Calu3 (cell line): ENCODE data around the gene SLC26A11. TPM values are rescaled to one million over a fixed set of nuclear protein-coding genes. Genes with fewer than 3 reads are reported as not detected.
"Not testable (repeated sequence)": the region's sequence is repeated elsewhere in the genome, so short reads cannot be mapped to it uniquely, and the experiment has no call there.

Source experiments
- BruUV-seq: library from RNA; stranded (reverse); fragments of 400-500 nt; replicated peaks from 2 replicates; lab custom pipeline; 2021; lab: Mats Ljungman, UMichigan
- CTCF ChIA-PET: fragments of 300-600 bp; sonication (Branson Sonifier 250); formaldehyde crosslinking; loops from one replicate; lab custom pipeline; 2022; ENCODE audit warnings: antibody characterized with exemption; lab: Charles Lee
- DNase-seq: peaks from one replicate; pipeline ENCODE4 v3.0.0; 2022
- H3K27ac Mint-ChIP-seq: one replicate; pipeline ENCODE4 v1.8.0; 2022; ENCODE audit warnings: mixed read lengths; ENCODE audit not compliant: unreplicated experiment
- H3K27me3 Mint-ChIP-seq: one replicate; pipeline ENCODE4 v1.8.0; 2022; ENCODE audit warnings: mixed read lengths; ENCODE audit not compliant: unreplicated experiment
- H3K36me3 Mint-ChIP-seq: one replicate; pipeline ENCODE4 v1.8.0; 2022; ENCODE audit warnings: mild to moderate bottlenecking, moderate library complexity, mixed read lengths; ENCODE audit not compliant: insufficient read depth, unreplicated experiment
- H3K4me1 Mint-ChIP-seq: one replicate; pipeline ENCODE4 v1.8.0; 2022; ENCODE audit warnings: mild to moderate bottlenecking, low read depth, mixed read lengths; ENCODE audit not compliant: unreplicated experiment
- H3K4me3 Mint-ChIP-seq: one replicate; pipeline ENCODE4 v1.8.0; 2022; ENCODE audit warnings: mild to moderate bottlenecking, low read depth, moderate library complexity, mixed read lengths; ENCODE audit not compliant: unreplicated experiment
- H3K9me3 Mint-ChIP-seq: one replicate; pipeline ENCODE4 v1.8.0; 2022; ENCODE audit warnings: low read depth, mixed read lengths; ENCODE audit not compliant: unreplicated experiment
- CTCF ChIP-seq: fragments of 200-600 bp; IDR thresholded peaks from one replicate; pipeline ENCODE4 v1.8.0; 2022; ENCODE audit warnings: antibody characterized with exemption; ENCODE audit not compliant: unreplicated experiment
- intact Hi-C: fragments of 100-400 bp; cut with micrococcal nuclease; formaldehyde crosslinking; loops from one replicate; pipeline ENCODE4 v1.10.0; 2022; ENCODE audit not compliant: unreplicated experiment
- total RNA-seq: library from RNA; stranded (reverse); gene quantifications from 2 replicates; pipeline ENCODE4 v1.2.3, GENCODE V29; 2022

Gene SLC26A11
- total RNA-seq, 1 experiment from 2014 or later = 7.2 TPM

GRCh38 chr17:80270836-80271235 is 50.6 kb downstream of the SLC26A11 start:
- H3K36me3 Mint-ChIP-seq = peaks cover 18% of the 10 kb centered on the region
- H3K27me3 Mint-ChIP-seq = no peaks in the 10 kb centered on the region
- H3K4me1 Mint-ChIP-seq = no peaks in the 10 kb centered on the region
- CTCF ChIA-PET = no interaction called here
- no peak overlapping the region for H3K4me3 Mint-ChIP-seq
- no peak for TF ChIP-seq CTCF
- no TSS peak for BruUV-seq
- peak; percentile 37 for DNase-seq
- H3K9me3 Mint-ChIP-seq = no peaks in the 10 kb centered on the region
- H3K27ac Mint-ChIP-seq = peak overlapping the region; percentile 16
- intact Hi-C loops = no loop called here

DNA sequence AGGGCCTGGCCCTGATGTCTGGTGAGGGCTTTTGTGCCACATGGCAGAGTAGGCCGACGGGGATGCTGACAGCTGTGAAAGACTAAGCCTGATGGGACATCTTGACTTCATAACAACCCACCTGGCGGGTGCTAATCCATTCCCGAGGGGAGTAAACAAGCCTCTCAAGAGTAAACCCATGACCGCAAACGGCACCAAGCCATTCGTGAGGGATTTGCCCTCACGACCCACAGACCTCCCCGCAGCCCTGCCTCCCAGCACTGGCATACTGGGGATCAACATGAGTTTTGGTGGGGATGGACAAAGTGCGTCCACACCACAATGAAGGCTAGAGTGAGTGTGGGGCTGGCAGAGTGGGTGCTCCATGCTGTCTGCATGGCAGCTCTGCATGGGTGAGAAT is 52.1 kb downstream of the SLC26A11 start:
- no peak for DNase-seq
- intact Hi-C loops = no loop called here
- Mint-ChIP-seq H3K36me3 (peaks cover 23% of the 10 kb centered on the region), H3K27ac (no peak overlapping the region), H3K4me1 (no peaks in the 10 kb centered on the region), H3K9me3 (no peaks in the 10 kb centered on the region), H3K27me3 (no peaks in the 10 kb centered on the region), H3K4me3 (no peak overlapping the region)
- CTCF ChIA-PET = no interaction called here
- no peak for TF ChIP-seq CTCF
- no TSS peak for BruUV-seq

DNA sequence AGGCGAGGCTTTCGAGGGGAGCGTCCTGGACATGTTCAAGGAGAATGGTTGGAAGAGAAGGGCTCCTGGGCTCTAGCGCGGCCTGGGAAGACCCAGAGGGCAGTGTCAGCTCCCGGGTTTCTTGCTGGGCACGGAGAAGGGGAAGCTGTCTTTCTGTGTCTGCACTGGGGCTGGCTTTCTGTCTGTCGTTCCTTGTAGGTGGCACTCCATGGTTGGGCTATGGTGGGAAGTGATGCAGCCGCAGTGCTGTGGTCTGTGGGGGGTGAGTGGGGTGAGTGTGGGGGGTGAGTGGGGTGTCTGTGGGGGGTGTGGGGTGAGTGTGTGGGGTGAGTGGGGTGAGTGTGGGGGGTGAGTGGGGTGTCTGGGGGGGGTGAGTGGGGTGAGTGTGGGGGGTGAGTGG is 54.1 kb downstream of the SLC26A11 start:
- Mint-ChIP-seq H3K4me3 (no peak overlapping the region), H3K36me3 (peaks cover 40% of the 10 kb centered on the region), H3K27me3 (no peaks in the 10 kb centered on the region), H3K4me1 (no peaks in the 10 kb centered on the region), H3K27ac (no peak overlapping the region), H3K9me3 (no peaks in the 10 kb centered on the region)
- DNase-seq = no peak
- intact Hi-C loops = no loop called here
- no TSS peak for BruUV-seq
- CTCF ChIA-PET = no interaction called here
- TF ChIP-seq CTCF = no peak

GRCh38 chr17:80274871-80275449 is 54.7 kb downstream of the SLC26A11 start:
- CTCF ChIA-PET = no interaction called here
- no peak for DNase-seq
- Mint-ChIP-seq H3K9me3 (no peaks in the 10 kb centered on the region), H3K4me3 (no peak overlapping the region), H3K4me1 (no peaks in the 10 kb centered on the region), H3K36me3 (peaks cover 43% of the 10 kb centered on the region), H3K27ac (no peak overlapping the region), H3K27me3 (no peaks in the 10 kb centered on the region)
- no TSS peak for BruUV-seq
- intact Hi-C loops = no loop called here
- TF ChIP-seq CTCF = no peak

- H3K27ac Mint-ChIP-seq, intact Hi-C loops, H3K9me3 Mint-ChIP-seq, H3K27me3 Mint-ChIP-seq, CTCF ChIA-PET, H3K4me1 Mint-ChIP-seq, BruUV-seq, H3K4me3 Mint-ChIP-seq, DNase-seq: not testable (repeated sequence)
- peaks cover 50% of the 10 kb centered on the region for H3K36me3 Mint-ChIP-seq
These were observed 55.6 kb downstream of the SLC26A11 start for GRCh38 chr17:80275857-80276256.
